Testis (tissue), 2 donors: ENCODE data around the gene SMG7.

Experiments
- POLR2A ChIP-seq: fragments of 450-650 bp; IDR thresholded peaks from one replicate; pipeline ENCODE4 v1.6.1; 2017; ENCODE audit warnings: antibody characterized with exemption, mild to moderate bottlenecking, moderate library complexity
- TF ChIP-seq, protein P1 (sequence below), 3 experiments: fragments of 450-650 bp in 2 of 3; fragments of 200-600 bp in 1 of 3; sonication (generic) in 1 of 3; IDR thresholded peaks; one replicate each; pipeline ENCODE4 v1.5.1; 2016 to 2019; ENCODE audit warnings: antibody characterized with exemption in 3 of 3, mild to moderate bottlenecking in 2 of 3, moderate library complexity in 1 of 3

DNA sequence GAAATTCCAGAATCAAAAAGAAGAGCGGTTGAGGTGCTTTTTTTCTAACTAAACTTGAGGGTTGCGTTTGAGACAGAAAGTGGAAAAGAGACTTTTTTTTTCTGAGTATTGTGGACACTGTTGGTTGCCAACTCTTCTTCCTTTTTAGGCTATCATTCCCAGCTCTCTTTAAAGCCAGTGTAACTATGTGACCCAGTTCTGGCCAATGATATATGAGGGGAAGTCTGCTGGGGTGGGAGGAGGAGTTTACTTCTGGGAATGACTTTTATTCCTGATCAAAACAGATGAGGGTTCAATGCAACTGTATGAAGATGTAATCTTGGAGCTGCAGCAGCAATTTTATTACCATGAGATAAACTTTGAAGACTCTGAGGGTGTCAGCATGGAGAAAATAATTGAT lies 36.8 kb upstream of the SMG7 start:
- TF ChIP-seq, protein P1, sequence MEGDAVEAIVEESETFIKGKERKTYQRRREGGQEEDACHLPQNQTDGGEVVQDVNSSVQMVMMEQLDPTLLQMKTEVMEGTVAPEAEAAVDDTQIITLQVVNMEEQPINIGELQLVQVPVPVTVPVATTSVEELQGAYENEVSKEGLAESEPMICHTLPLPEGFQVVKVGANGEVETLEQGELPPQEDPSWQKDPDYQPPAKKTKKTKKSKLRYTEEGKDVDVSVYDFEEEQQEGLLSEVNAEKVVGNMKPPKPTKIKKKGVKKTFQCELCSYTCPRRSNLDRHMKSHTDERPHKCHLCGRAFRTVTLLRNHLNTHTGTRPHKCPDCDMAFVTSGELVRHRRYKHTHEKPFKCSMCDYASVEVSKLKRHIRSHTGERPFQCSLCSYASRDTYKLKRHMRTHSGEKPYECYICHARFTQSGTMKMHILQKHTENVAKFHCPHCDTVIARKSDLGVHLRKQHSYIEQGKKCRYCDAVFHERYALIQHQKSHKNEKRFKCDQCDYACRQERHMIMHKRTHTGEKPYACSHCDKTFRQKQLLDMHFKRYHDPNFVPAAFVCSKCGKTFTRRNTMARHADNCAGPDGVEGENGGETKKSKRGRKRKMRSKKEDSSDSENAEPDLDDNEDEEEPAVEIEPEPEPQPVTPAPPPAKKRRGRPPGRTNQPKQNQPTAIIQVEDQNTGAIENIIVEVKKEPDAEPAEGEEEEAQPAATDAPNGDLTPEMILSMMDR (IDR thresholded peaks at IDR 0.05): no peak
- no peak for TF ChIP-seq POLR2A
